GM12873 (cell line): ENCODE data around the gene ARTN.

Source experiments
- TF ChIP-seq, protein P1 (sequence below): IDR thresholded peaks from 2 replicates; pipeline ENCODE4 v1.5.1; 2012; ENCODE audit warnings: low read depth, mild to moderate bottlenecking, moderate library complexity, low read length, control low read depth; ENCODE audit not compliant: insufficient read depth; ENCODE audit errors: missing control alignments

Gene ARTN

DNA sequence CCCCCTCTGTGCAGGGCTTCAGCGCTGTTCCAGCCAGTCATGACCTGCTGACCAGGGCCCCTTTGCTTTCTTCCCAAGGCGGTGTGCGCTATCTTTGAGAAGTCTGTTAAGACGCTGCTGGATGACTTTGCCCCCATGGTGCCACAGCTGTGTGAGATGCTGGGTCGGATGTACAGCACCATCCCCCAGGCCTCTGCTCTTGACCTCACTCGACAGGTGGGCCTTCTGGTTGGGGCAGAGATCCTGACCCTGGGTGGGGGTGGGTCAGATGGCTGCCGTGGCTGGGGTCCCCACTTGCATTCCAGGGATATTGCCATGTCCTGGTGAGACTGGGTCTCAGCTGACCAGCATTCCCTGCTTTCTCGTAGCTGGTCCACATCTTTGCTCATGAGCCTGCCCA is 27.2 kb downstream of the ARTN start:
- TF ChIP-seq, protein P1, sequence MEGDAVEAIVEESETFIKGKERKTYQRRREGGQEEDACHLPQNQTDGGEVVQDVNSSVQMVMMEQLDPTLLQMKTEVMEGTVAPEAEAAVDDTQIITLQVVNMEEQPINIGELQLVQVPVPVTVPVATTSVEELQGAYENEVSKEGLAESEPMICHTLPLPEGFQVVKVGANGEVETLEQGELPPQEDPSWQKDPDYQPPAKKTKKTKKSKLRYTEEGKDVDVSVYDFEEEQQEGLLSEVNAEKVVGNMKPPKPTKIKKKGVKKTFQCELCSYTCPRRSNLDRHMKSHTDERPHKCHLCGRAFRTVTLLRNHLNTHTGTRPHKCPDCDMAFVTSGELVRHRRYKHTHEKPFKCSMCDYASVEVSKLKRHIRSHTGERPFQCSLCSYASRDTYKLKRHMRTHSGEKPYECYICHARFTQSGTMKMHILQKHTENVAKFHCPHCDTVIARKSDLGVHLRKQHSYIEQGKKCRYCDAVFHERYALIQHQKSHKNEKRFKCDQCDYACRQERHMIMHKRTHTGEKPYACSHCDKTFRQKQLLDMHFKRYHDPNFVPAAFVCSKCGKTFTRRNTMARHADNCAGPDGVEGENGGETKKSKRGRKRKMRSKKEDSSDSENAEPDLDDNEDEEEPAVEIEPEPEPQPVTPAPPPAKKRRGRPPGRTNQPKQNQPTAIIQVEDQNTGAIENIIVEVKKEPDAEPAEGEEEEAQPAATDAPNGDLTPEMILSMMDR, result no peak

DNA sequence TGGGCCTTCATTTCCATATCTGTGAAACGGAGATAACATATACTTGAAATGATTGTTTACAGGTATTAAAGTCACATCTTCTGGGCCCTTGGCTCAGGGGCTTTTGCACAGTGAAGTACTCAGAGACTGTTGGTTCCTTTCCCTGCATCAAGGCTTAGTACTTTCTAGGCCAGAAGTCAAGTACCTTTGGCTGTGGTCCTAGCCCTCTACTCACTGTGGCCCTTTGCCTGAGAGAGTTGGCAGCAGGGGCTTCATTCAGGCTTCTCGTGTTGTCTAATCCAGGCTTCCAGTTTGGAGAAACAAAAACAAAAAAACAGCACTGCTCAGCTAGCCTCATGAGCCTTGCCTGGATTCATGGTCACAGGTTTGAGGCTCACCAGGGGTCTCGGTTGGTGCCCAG is 28.1 kb downstream of the ARTN start:
- TF ChIP-seq, protein P1, result no peak

DNA sequence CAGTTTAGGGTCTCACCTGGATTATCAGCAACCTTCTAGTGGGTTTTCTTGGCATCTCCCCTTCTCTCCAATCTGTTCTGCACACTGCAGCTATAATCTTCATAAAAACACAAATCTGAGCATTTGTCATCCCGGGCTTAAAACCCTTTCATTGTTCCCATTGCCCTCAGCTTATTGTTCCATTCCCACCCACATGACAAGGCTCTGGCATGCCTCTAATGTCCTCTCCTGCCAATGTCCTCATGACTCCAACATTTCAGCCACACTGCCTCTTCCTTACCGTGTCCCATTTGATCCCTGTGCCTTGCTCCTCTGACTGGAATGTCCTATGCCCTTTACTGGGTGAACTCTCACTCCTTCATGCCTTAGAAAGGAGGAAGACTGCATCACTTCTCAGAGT is 28.7 kb downstream of the ARTN start:
- TF ChIP-seq, protein P1, result no peak

DNA sequence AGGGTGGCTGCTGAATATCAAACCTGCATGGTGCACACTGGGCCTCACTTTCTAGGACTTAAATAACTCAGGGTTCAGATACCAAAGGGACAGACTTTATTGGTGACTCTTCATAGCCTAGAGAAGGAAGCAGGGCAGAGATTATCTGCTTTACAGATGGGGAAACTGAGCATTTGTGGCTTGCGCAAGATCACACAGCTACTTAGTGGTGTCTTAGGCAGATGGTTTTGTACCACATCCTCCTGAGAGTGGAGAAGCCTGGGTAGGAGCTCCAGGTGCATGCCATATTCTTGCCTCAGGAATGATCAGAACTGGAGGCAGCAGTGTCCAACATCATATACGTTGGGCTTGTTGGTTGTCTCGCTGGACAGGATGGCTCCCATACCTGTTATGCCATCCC is 29.4 kb downstream of the ARTN start:
- TF ChIP-seq, protein P1, result no peak

DNA sequence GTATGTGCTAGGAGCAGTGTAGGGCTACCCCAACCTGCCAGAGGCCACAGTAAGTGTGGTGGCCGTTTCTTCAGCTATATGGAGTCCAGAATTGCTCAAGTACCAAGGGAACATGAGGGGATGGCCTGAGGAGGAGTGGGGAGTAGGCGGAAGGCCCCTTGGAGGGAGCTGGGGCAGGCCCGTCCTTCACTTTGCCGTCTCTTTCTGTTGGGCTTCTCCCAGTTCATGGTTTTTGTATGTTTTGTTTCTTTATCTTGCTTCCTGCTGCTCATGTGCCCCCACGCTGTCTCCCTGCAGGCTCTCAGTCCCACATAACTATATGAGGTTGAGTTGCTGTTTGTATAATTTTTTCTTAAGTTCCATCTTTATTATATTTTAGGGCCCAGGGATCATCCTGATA is 30.3 kb downstream of the ARTN start:
- TF ChIP-seq, protein P1, result no peak

DNA sequence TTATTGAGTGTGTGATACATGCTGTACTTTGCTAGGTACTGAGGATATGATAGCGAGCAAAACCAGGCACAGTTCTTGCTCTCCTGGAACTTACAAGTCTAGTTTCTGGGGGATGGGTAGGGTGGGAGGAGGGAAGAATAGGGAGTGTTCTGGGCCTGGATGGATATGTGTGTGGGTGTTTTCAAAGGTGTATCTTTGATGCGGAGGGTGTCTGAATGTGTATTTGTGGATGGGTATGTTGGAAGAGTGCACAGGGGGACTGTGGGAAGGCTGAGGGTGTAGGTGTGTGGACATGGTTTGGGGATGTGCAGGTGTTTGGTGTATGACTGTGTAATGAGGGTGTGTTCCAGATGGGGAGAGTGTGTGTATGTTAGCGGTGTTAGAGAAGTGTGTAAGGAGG is 31.7 kb downstream of the ARTN start:
- TF ChIP-seq, protein P1, result no peak

DNA sequence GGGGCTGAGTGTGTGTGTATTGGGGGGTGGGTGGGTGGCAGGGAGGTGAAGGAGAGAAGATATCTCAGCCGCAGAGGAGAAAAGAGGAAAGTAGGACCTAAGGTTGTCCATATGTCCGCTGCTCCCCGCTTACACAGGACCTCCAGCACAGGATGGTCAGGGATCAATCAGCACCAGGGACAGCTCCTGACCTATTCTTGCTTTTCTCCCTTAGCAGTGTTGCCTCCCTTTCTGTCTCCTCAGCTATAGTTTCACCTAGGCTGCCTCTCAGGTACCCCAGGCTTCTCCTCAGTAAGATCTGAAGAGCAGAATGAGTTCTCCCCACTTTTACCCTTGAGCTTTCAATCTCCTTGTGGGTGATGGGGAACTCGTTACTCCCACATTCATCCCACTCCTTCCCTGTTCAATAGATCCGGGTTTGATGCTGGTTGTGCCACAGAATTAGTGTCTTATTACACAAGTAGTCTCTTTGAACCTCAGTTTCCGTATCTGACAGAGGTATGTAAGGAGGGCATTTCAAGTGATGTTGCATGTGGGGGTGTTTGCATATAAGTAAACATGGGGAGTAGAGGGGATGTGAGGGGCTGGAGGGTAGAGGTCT is 34.8 kb downstream of the ARTN start:
- TF ChIP-seq, protein P1, result no peak
